Left colon (tissue), 2 donors: ENCODE measurements around the gene COMMD4. TPM values are rescaled to one million over a fixed set of nuclear protein-coding genes. Genes with fewer than 3 reads are reported as not detected.
"Not testable (repeated sequence)": the region's sequence is repeated elsewhere in the genome, so short reads cannot be mapped to it uniquely, and the experiment has no call there.

ENCODE experiments used
- ATAC-seq: fragments of 200-7000 bp; cut with Tn5 transposase; one replicate; pipeline ENCODE4 v1.9.1; 2020; ENCODE audit warnings: mild to moderate bottlenecking, moderate library complexity
- DNase-seq, 2 donors: peaks; one replicate each; pipeline ENCODE4 v3.0.0-alpha.2; 2020
- intact Hi-C, 2 donors: fragments of 100-400 bp; cut with DNase I in 1 of 2; cut with micrococcal nuclease in 1 of 2; formaldehyde crosslinking; loops; one replicate each; pipeline versions ENCODE4 v1.11.2 to v1.14.0; 2022; cut with DNase I, micrococcal nuclease
- total RNA-seq, 2 donors: library from RNA; stranded (reverse); fragmentation: NEBNext Ultra II Directional; extraction: Animal tissue kit (Norgen Biotek cat#: 25700); gene quantifications; one replicate each; pipeline ENCODE4 v1.2.1, GENCODE V29; 2021
- donor health status: DM: no; HTN: no; CAD: no.
- donor health status: DM: yes; HTN: yes; CAD: no.

Gene COMMD4
- total RNA-seq, 2 donors from 2014 or later: 72.3 to 73.4 TPM

DNA sequence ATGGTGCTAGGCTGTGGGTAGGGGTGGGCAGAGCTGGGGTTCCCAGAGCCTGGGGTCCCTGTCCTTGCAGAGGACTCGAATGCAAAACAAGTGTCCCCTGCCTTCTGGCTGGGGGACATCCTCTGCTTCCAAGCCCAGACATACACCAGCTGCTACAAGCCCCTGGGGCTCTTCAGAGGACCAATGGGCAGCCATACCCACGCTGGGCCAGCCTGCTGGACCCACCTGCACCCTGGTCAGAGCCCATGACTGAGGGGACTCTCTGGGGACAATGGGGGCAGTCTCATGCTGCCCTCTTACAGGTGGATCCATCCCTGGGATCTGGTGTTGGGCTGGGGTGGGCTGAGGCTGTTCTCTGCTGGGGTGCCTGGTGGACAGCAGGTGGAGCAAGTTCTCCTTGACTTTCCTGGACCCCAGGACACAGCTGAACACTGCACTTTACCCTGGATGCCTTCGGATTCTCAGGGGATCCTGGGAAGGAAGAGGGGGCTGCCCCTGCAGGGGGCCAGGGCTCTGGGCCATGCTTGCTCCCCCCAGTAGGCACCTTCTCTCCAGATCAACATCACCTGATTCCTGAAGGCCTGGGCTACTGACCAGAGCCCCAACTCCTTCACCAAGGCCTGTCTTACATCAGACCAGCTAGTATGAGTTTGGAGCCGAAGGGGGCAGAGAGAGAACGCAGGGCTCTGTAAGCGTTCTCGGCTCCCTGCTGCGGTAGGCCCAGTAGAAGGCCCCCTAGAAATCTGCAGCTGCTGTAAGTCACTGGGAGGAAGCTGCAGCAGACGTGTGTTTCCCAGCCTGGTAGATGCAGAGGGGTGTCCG is 7.2 kb upstream of the COMMD4 start:
- ATAC-seq: no peak
- intact Hi-C loops: no loop called here

GRCh38 chr15:75329571-75329970 is 6.3 kb upstream of the COMMD4 start:
- ATAC-seq: no peak
- no peak for DNase-seq
- intact Hi-C loops: no loop called here

More for the DNA sequence above, 7.2 kb upstream of the COMMD4 start:
- DNase-seq: no peak

GRCh38 chr15:75332093-75332492 is 3.8 kb upstream of the COMMD4 start:
- ATAC-seq, intact Hi-C loops, DNase-seq: not testable (repeated sequence)

- intact Hi-C loops, ATAC-seq, DNase-seq: not testable (repeated sequence)
Measured at GRCh38 chr15:75333654-75334419, 2.0 kb upstream of the COMMD4 start.

DNA sequence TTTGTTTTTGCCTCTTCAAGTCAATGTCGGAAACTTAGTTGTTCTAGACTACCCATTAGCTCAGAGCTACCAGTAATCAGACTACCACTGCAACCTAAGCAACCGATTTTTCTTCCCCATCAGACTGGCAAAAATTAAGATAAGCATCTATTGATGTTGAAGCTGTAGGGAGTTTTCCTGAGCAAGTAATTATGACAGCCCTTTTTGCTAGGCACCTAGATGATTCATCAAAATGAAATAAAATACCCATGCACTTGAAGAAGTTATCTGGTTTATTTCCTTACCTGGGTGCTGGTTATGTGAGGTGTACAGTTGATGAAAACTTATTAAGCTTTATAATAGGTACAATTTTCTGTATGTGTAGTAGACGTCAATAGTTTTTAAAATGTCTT is 554 bp upstream of the COMMD4 start:
- intact Hi-C loops: no loop called here
- DNase-seq: no peak
- ATAC-seq: no peak

- DNase-seq: no peak
- no peak for ATAC-seq
- intact Hi-C loops: no loop called here
Measured at GRCh38 chr15:75338661-75339240, 2.9 kb downstream of the COMMD4 start.

GRCh38 chr15:75339531-75340240 is 3.8 kb downstream of the COMMD4 start:
- no peak for ATAC-seq
- no peak for DNase-seq
- intact Hi-C loops: no loop called here

- intact Hi-C loops: no loop called here
- no peak for DNase-seq
- no peak for ATAC-seq
Measured at GRCh38 chr15:75342221-75342620, 6.4 kb downstream of the COMMD4 start.

DNA sequence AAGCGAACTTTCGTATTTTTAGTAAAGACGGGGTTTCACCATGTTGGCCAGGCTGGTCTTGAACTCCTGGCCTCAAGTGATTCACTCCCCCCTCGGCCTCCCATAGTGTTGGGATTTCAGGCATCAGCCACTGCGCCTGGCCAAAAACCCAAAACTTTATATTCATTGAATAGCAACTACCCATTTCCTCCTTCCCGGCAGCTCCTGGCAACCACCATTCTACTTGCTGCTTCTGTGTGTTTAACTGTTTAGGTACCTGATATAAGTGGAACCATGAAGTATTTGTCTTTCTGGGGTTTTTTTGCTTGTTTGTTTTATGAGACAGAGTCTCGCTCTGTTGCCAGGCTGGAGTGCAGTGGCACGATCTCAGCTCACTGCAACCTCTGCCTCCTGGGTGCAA is 8.1 kb downstream of the COMMD4 start:
- intact Hi-C loops, ATAC-seq, DNase-seq: not testable (repeated sequence)

DNA sequence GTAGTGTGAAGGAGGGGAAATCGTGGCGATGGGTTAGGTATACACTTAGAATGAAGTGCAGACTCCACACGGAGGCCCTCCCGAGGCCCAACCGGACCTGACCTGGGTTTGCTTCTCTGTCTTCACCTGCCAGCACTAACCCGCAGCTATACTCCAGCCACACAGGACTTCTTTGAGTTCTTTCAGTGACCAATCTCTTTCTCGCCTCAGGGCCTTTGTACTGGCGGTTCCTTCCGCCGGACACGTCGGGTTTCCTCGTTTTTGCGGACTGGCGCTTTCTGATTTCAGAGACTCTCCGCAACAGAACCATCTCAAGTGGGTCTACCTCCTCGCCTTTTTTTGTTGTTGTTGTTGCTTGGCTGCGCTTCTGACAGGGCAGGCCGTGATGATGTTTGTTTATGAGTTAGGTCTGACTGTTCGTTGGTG is 10.9 kb downstream of the COMMD4 start, which contains the start of gene NEIL1:
Gene NEIL1 (plus strand): TSS at position 244 of the 426 bp plus-strand sequence. CDS start 1,867 bp downstream, outside the sequence.
- peak; percentile 55 to 63 for DNase-seq
- ATAC-seq: peak; percentile 44
- intact Hi-C loops: no loop called here

GRCh38 chr15:75347222-75348033 is 11.6 kb downstream of the COMMD4 start:
- DNase-seq (peak; percentile 73 to 83), ATAC-seq (peak; percentile 78)
- intact Hi-C loops: no loop called here

DNA sequence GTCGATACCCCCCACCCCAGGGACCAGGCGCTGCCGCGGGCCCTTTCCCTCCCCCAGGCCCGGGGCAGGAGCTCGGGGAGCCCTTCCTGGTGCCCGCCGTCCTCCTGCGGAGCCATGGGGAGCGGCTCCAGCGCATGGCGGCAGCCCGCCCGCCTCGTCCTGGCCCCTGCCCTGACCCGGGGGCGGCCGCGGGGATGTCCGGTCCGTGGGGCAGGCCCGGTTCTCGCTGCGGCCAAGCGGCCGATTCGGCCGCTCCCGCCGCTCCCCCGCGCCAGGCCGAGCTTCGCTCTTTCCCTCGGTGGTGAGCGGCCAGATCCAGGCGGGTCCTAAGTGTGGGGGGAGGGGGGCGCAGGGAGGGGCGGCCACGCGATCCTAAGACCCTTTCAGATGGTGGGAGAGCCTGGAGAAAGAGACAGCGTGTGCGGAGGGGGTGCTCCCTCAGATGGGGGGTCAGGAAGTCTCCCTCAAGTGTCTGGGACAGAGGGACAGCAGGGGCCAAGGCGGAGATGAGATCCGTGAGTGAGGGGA is 12.2 kb downstream of the COMMD4 start:
- DNase-seq: peak in 1 of 2 donors; percentile 51
- intact Hi-C loops: no loop called here
- peak; percentile 51 for ATAC-seq

GRCh38 chr15:75348562-75349350 is 12.9 kb downstream of the COMMD4 start:
- intact Hi-C loops: no loop called here
- ATAC-seq: peak; percentile 26
- DNase-seq: peak; percentile 35 to 40

DNA sequence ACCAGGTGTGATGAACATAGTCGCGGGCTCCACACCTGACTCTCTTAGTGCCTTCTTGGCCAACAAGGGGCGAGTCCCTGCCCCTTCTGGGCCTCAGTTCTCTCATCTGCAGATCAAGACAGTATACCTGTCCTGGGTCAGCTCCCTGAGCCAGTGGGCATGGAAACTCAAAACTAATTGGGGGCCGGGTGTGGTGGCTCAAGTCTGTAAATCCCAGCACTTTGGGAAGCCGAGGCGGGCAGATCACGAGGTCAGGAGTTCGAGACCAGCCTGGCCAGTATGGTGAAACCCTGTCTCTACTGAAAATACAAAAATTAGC is 13.4 kb downstream of the COMMD4 start:
- intact Hi-C loops, DNase-seq, ATAC-seq: not testable (repeated sequence)

- ATAC-seq: no peak
- intact Hi-C loops: no loop called here
- DNase-seq: peak; percentile 37 to 54
Measured at GRCh38 chr15:75349851-75350588, 14.2 kb downstream of the COMMD4 start.

GRCh38 chr15:75350601-75351361 is 14.9 kb downstream of the COMMD4 start:
- ATAC-seq (no peak), DNase-seq (no peak)
- intact Hi-C loops: no loop called here
